Esophagus muscularis mucosa (tissue), 4 donors: ENCODE data around the gene LRFN2. TPM values are rescaled to one million over a fixed set of nuclear protein-coding genes. Genes with fewer than 3 reads are reported as not detected.

Source experiments
- DNase-seq: peaks from one replicate; pipeline ENCODE4 v3.0.0-alpha.2; 2017; ENCODE audit errors: extremely low spot score
- H3K27ac ChIP-seq, 4 donors: fragments of 200-600 bp; sonication (generic); replicated peaks in 1 of 4; 1 replicate in 3 of 4; 2 replicates in 1 of 4; pipeline ENCODE4 v1.5.1; 2016 to 2019; ENCODE audit warnings: mild to moderate bottlenecking in 1 of 4
- H3K27me3 ChIP-seq, 4 donors: fragments of 200-600 bp; sonication (generic); one replicate each; pipeline versions ENCODE4 v1.5.1 to v1.6.0; 2016 to 2019
- H3K36me3 ChIP-seq, 4 donors: fragments of 200-600 bp; sonication (generic); one replicate each; pipeline ENCODE4 v1.5.1; 2016 to 2019
- H3K4me1 ChIP-seq, 4 donors: fragments of 200-600 bp; sonication (generic); one replicate each; pipeline ENCODE4 v1.5.1; 2016 to 2019
- H3K4me3 ChIP-seq, 4 donors: fragments of 200-600 bp; sonication (generic); 1 replicate in 2 of 4; 2 replicates in 2 of 4; pipeline ENCODE4 v1.5.1; 2016 to 2019; ENCODE audit warnings: mild to moderate bottlenecking in 4 of 4, moderate library complexity in 1 of 4
- H3K9me3 ChIP-seq, 4 donors: fragments of 200-600 bp; sonication (generic); 1 replicate in 3 of 4; 2 replicates in 1 of 4; pipeline ENCODE4 v1.5.1; 2016 to 2019
- CTCF ChIP-seq, 3 experiments: fragments of 200-600 bp in 2 of 3; fragments of 450-650 bp in 1 of 3; sonication (generic) in 2 of 3; IDR thresholded peaks; one replicate each; pipeline ENCODE4 v1.5.1; 2017 to 2019; ENCODE audit warnings: antibody characterized with exemption in 3 of 3, mild to moderate bottlenecking in 2 of 3, moderate library complexity in 1 of 3
- EP300 ChIP-seq: sonication (generic); formaldehyde crosslinking; IDR thresholded peaks from one replicate; pipeline ENCODE4 v1.6.1; 2017; ENCODE audit warnings: antibody characterized with exemption
- POLR2A ChIP-seq: fragments of 450-650 bp; IDR thresholded peaks from one replicate; pipeline ENCODE4 v1.6.1; 2017; ENCODE audit warnings: antibody characterized with exemption, moderate library complexity, mild to moderate bottlenecking, low read depth
- POLR2AphosphoS5 ChIP-seq, 2 donors: sonication (generic); formaldehyde crosslinking; IDR thresholded peaks; one replicate each; pipeline ENCODE4 v1.6.1; 2017; ENCODE audit warnings: antibody characterized with exemption in 2 of 2
- WGBS: methylation state at CpG from one replicate; pipeline ENCODE4 v1.1.5; 2018; 5-methylcytosine and 5-hydroxymethylcytosine counted together
- intact Hi-C: fragments of 100-400 bp; cut with DNase I; formaldehyde crosslinking; loops from one replicate; pipeline ENCODE4 v1.15.1; 2023
- total RNA-seq, 4 donors: library from RNA; depleted of rRNA; stranded (reverse); fragments of >200 nt; gene quantifications; one replicate each; pipeline versions ENCODE4 v1.1.0 to v1.2.1, GENCODE V29; 2016

LRFN2 gene
- total RNA-seq, 4 donors from 2014 or later: 0.11 TPM; not detected in 3

- no peak for DNase-seq
- no peaks in the 10 kb centered on the region for H3K9me3 ChIP-seq
- intact Hi-C loops: no loop called here
- TF ChIP-seq POLR2A (no peak), POLR2AphosphoS5 (IDR thresholded peaks at IDR 0.05) (no peak), EP300 (no peak), CTCF (IDR thresholded peaks at IDR 0.05) (no peak)
- H3K27me3 ChIP-seq: no peaks in the 10 kb centered on the region
- no peaks in the 10 kb centered on the region for H3K36me3 ChIP-seq
- H3K27ac ChIP-seq: no peak overlapping the region
- H3K4me1 ChIP-seq: no peaks in the 10 kb centered on the region
- WGBS: 90% methylated on average over 12 of the region's 12 CpGs
- no peak overlapping the region for H3K4me3 ChIP-seq
Observed at GRCh38 chr6:40441150-40441549, 146.0 kb downstream of the LRFN2 start.

- no peaks in the 10 kb centered on the region for H3K36me3 ChIP-seq
- H3K4me1 ChIP-seq: no peaks in the 10 kb centered on the region
- intact Hi-C loops: no loop called here
- 75% methylated on average over 6 of the region's 6 CpGs for WGBS
- no peaks in the 10 kb centered on the region for H3K9me3 ChIP-seq
- TF ChIP-seq EP300: no peak
- no peak for TF ChIP-seq POLR2AphosphoS5 (IDR thresholded peaks at IDR 0.05)
- TF ChIP-seq POLR2A: no peak
- no peak for TF ChIP-seq CTCF (IDR thresholded peaks at IDR 0.05)
- H3K27me3 ChIP-seq: no peaks in the 10 kb centered on the region
- DNase-seq: no peak
- no peak overlapping the region for H3K4me3 ChIP-seq
- no peak overlapping the region for H3K27ac ChIP-seq
Observed at GRCh38 chr6:40440053-40440452, 147.1 kb downstream of the LRFN2 start.

GRCh38 chr6:40439026-40439800 is 148.0 kb downstream of the LRFN2 start:
- Histone ChIP-seq H3K27me3 (no peaks in the 10 kb centered on the region), H3K27ac (no peak overlapping the region), H3K4me3 (no peak overlapping the region), H3K4me1 (no peaks in the 10 kb centered on the region), H3K36me3 (no peaks in the 10 kb centered on the region), H3K9me3 (no peaks in the 10 kb centered on the region)
- intact Hi-C loops: no loop called here
- TF ChIP-seq POLR2AphosphoS5 (IDR thresholded peaks at IDR 0.05) (no peak), EP300 (no peak), CTCF (IDR thresholded peaks at IDR 0.05) (no peak), POLR2A (no peak)
- no peak for DNase-seq
- WGBS: 92% methylated on average over 7 of the region's 7 CpGs

GRCh38 chr6:40438246-40438887 is 148.8 kb downstream of the LRFN2 start:
- intact Hi-C loops: no loop called here
- TF ChIP-seq POLR2AphosphoS5 (IDR thresholded peaks at IDR 0.05): no peak
- no peak for TF ChIP-seq CTCF (IDR thresholded peaks at IDR 0.05)
- no peak for TF ChIP-seq POLR2A
- DNase-seq: no peak
- H3K4me3 ChIP-seq: no peak overlapping the region
- H3K9me3 ChIP-seq: no peaks in the 10 kb centered on the region
- no peaks in the 10 kb centered on the region for H3K4me1 ChIP-seq
- H3K27me3 ChIP-seq: no peaks in the 10 kb centered on the region
- H3K27ac ChIP-seq: no peak overlapping the region
- 76% methylated on average over 6 of the region's 6 CpGs for WGBS
- no peaks in the 10 kb centered on the region for H3K36me3 ChIP-seq
